ELF-1 (cell line): ENCODE results near the gene LANCL3.
"Not testable (repeated sequence)": the region's sequence is repeated elsewhere in the genome, so short reads cannot be mapped to it uniquely, and the experiment has no call there.

Experiments
- DNase-seq: peaks from one replicate; pipeline ENCODE4 v3.0.0-alpha.2; 2016; ENCODE audit warnings: low read depth, low spot score

Gene LANCL3

DNA sequence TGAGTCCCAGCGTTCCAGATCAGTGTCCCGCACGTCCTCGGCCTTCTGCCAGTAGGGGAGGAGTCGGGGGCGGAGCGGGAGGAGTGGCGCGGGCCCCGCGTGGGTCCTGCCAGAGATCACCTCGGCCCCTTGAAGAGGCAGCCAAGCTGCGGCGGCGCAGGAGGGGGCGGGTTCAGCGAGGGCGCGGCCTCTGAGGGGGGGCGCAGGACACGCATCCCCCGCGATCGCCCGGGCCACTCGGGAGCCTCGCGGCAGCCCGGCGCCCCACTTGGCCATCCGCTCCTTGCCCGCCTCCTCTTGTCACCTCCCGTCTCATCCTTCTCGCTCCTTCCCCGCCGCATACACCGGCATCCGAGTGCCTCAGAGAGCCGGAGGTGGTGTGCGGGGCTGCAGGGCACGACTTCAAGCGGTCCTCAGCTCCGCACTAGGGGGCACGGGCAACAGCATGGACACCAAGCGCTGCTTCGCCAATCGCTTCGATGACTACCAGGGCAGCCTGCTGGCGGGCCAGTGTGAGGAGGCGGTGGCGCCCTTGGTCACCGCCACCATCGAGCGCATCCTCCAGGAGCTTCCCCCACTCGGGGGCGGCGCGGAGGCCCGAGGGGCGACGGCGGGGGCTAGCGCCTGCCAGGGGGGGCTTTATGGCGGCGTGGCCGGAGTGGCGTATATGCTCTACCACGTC, at the start of gene LANCL3:
Gene LANCL3 (plus strand): TSS at position 236 of the 682 bp plus-strand sequence. CDS start 210 bp downstream, at position 446.
- peak; percentile 13 for DNase-seq

DNA sequence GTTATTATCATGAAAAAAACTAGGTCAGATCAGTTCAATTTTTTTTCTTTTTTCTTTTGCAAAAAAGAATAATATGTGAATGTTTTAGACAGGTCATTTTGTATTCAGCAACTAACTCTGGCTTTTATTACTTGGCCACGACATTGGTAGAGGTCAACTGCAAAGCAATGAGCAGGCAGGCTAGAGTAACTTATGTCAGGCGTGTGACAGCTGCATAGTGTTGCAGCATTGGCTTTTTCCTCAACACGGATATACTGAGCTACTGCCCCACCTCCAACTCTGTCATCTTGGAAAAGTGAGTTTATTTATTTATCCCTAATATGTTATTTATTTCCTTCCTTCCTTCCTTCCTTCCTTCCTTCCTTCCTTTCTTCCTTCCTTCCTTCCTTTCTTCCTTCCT, 47.8 kb upstream of the LANCL3 start:
- not testable (repeated sequence) for DNase-seq

DNA sequence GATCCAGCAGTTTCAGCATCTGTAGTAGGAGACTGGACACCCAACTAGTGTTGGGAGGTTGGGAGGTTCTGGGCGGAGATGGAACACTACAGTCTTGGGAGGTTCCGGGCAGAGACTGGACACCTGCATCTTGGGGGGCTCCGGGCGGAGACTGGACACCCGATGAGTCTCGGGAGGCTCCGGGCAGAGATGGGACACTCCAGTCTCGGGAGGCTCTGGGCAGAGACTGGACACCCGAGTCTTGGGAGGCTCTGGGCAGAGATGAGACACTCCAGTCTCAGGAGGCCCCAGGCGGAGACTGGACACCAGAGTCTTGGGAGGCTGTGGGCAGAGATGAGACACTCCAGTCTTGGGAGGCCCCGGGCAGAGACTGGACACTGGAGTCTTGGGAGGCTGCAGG, 29.5 kb upstream of the LANCL3 start:
- no peak for DNase-seq

DNA sequence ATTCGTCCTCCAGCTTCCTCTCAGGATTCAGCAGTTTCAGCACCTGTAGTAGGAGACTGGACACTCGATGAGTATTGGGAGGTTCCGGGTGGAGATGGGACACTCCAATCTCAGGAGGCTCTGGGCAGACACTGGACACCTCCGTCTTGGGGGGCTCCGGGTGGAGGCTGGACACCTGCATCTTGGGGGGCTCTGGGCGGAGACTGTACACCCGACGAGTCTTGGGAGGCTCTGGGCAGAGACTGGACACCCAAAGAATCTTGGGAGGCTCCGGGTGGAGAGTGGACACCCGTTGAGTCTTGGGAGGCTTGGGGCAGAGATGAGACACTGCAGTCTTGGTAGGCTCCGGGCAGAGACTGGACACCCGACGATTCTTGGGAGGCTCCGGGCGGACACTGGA, 28.7 kb upstream of the LANCL3 start:
- no peak for DNase-seq

DNA sequence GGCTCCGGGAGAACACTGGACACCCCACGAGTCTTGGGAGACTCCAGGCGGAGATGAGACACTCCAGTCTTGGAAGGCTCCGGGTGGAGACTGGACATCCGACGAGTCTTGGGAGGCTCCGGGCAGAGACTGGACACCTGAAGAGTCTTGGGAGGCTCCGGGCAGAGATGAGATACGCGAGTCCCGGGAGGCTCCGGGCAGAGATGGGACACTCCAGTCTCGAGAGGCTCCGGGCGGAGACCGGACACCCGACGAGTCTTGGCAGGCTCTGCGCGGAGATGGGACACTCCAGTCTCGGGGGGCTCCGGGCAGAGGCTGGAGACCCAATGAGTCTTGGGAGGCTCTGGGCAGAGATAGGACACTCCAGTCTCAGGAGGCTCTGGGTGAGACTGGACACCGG, 28.1 kb upstream of the LANCL3 start:
- DNase-seq, result no peak

DNA sequence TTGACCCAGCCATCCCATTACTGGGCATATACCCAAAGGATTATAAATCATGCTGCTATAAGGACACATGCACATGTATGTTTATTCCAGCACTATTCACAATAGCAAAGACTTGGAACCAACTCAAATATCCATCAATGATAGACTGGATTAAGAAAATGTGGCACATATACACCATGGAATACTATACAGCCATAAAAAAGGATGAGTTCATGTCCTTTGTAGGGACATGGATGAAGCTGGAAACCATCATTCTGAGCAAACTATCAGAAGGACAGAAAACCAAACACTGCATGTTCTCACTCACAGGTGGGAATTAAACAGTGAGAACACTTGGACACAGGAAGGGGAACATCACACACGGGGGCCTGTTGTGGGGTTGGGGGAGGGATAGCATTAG, 26.9 kb upstream of the LANCL3 start:
- DNase-seq, result not testable (repeated sequence)

DNA sequence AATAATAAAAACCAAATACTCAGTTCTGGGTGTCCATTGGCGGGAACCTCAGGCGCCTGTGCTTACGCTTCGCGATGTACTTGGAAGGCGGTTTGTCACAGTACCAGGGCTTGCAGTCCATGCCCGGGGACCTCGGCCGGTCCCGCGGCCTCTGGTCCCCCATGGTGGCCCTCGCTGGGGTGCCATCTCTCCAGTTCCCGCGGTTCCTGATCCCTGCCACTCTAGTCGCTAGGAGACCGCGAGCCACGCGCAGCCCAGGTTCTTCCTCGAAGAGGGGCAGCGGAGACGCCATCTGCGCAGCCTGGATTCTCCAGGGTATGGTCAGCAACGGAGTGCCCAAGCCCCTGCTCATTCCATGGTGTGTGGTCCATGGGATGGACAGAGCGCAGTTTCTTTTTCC, 26.4 kb upstream of the LANCL3 start:
- DNase-seq, result no peak

DNA sequence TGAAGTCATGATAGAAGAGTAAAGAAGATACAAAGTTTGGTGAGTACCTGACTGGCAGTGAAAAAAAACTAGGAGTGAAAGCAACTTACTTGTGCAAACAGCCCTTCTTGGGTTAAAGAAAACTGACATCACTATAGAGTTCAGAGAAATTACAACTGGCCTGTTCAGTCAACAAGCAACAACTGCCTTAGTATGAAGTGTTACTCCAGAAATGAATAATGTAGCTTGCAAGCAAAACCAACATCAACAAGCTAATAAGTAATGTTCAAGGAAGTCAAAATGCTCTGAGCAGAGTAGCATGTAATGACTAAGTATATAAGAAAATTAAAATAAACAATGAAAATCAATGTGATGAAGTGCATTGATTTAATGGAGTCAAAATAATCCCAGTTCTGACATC, 21.8 kb upstream of the LANCL3 start:
- not testable (repeated sequence) for DNase-seq

DNA sequence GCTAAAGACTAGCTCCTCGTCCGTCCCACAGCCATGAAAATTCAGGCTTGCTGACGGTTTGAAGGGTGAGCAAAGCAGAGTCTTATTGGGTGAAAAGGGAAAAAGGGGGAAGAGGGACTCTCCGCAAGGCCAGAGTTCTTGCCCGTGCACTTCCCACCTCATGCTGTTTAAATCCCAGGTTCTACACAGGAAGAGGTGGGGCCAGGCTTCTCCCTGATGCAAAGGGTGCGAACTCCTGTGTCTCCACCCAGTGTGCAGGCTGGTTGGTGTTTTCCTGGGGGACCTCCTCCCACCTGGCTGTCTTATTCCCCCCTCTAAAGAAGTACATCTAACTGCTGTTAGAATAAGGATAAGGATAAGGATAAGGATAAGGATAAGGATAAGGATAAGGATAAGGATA, 18.0 kb upstream of the LANCL3 start:
- peak; percentile 18 for DNase-seq

DNA sequence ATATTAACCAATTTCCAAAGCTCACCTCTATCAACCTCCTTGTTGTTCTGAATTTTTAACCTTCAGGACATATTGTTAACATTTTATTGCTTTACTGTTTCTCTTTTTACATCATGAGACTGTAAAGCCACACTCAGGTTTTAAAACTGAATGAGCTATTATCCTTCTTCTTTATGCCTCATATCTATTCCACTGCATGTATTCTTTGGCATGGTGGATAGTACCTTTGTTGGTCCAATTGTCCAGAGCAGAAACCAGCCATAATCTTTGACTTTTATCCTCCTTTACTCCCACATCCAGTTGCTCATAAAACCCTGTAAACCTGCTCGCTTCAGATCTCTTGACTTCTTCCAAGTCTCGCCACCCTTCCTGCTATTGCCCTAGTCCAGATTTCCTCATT, 6.2 kb upstream of the LANCL3 start:
- not testable (repeated sequence) for DNase-seq

DNA sequence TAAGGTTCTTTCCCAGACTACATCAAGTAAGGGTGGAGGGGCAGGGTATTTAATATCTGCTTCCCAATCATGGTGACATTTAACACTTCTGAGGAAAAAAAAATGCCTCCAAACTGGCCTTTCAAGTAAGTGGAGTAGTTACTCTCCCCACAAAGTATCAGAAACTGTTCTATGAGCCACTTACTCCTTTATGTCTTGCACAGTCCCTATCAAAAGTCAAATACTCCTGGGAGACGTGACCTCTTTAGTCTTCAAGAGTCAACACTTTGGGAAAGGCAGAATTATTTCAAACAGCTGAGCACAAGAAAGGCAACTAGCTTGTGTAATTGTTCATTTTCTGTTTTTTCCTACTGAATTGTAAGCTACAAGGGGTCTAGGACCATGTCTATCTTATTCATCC, 1.1 kb upstream of the LANCL3 start:
- not testable (repeated sequence) for DNase-seq

DNA sequence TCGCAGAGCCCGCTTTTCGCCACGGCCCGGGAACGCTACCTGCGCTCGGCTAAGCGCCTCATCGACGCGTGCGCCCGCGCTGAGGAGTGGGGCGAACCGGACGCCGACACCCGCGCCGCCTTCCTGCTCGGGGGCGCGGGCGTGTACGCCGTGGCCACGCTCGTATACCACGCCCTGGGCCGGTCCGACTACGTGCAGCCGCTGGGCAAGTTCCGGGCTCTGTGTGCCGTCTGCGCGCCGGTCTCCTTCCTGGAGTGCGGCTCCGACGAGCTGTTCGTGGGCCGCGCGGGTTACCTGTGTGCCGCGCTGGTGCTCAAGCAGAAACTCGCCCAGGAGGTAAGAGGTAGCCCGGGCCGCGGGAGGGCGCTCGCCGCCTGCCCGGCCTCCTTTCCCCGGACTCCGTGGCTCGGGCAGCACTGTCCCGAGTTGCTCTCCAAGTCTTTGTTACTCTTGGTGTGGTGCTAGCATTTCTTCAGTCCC, 687 bp downstream of the LANCL3 start:
- peak; percentile 80 for DNase-seq

DNA sequence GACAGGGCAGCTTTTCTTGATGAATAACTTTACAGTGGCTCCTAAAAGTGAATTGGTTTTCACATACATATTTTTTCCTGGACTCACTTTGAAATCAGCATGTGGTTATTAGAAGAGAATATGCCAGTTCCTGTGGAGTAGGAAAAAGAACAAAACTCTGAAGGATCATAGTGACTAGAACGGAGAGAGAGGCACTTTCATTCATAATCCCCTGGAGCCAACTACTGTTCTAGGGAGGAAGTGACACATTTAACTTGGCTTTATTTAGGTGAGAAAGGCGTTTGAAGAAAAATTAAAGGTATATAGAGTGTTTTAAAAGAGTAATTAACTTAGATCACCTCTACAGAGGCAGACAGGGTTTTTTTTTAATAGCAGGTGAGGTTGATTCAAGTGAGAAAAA, 1.7 kb downstream of the LANCL3 start:
- not testable (repeated sequence) for DNase-seq

DNA sequence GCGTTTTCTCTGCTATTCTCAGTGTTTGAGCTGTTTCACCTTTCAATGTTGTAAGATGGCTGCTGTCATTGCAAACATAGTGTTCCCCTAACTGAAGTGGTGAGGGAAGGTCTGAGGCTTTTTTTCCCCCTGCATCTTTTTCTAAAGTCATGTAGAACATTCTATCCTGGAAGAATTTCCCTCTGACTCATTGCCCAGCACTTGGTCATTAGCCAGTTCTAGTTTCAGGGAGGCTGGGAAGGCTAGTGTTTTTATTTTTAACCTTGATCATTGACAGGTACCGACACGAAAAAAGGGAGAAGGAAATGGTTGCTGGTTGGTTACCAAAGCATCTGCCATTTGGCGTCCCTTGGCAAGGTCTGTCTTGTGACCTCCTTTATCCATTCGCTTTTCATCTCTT, 6.6 kb downstream of the LANCL3 start:
- DNase-seq, result no peak

DNA sequence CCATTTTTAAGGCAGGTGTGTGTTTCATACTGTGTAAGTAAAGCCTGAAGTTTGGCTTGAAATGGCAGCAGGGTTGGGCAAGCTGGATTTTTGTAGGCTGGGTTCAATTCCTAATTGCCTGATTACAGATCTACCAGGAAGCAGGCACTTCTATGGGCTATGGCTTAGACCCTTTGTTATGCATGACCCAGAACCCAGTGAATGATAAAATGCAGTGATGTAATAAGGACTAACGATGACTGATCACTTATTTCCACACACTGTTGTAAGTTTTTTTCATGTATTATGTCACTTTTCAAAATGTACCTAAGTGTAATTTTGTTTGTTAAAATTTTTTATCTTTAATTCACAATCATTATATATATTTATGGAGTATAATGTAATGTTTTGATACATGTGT, 8.6 kb downstream of the LANCL3 start:
- DNase-seq, result no peak

DNA sequence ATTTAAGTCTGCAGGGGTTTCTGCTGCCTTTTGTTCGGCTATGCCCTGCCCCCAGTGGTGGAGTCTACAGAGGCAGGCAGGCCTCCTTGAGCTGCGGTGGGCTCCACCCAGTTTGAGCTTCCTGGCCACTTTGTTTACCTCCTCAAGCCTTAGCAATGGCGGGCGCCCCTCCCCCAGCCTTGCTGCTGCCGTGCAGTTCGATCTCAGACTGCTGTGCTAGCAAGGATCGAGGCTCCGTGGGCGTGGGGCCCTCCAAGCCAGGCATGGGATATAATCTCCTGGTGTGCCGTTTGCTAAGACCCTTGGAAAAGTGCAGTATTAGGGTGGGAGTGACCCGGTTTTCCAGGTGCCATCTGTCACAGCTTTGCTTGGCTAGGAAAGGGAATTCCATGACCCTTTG, 15.9 kb downstream of the LANCL3 start:
- not testable (repeated sequence) for DNase-seq

DNA sequence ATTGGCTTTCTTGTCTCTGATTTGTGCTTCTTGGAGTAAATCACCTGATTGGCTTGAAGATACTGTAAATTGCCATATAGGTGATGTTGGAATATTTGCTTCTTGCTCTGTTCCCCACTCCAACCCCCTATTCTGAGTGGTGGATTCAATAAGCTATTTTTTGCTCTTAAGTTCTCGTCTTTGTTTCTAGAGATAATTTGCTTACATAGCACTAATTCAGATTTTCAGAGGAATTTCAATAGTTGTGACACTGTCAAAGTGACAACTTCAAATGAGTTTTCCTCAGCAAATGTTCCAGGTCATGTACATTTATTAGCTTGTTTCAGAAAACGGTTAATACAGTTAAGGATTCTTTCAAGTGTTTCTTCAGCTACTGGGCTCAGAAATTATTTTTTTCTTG, 18.6 kb downstream of the LANCL3 start:
- no peak for DNase-seq

DNA sequence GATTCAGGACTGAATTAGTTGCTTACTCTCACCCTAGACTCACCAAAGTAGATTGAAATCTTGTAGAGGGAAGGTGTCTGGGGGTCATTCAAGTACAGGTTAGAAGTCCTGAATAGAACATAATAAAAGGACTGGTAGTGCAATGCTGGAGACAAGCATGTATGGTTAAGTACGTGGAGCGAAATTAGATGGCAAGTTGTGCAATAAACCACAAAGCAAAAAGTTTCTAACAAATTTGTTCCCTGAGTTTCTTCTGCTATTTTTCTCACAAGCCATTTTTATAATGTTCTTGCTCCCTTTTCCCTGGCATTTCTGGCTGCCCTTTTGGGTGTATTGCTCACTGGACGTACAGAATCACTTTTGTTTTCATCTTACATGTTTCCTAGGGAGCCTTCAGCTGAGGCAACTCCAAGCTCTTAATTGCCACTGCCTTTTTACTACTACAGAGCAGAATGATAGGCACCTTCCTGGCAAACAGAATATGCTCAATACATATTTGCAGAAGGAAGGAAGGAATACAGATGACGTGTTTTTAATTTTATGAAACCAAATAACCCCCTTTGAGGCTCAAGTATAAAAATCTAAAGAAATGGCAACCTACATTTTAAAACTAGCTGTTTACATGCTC, 23.4 kb downstream of the LANCL3 start:
- no peak for DNase-seq

DNA sequence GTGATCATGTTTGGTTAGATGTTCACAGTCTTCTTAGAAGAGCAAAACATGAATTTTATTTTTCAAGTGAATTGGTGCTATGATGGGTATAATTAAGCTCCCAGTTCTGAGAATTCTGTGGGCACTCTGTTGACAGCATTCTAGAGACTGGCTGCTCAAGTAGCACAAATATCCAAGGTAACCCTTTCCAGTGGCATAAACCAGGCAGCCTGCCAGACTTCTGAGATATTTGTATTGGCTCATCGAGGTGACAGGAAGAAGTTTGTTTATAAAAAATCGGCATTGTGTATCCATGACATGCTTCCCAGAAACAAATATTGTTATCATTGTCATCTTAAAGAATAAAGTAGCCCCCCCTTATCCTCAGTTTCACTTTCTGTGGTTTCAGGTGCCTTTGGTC, 28.3 kb downstream of the LANCL3 start:
- no peak for DNase-seq

DNA sequence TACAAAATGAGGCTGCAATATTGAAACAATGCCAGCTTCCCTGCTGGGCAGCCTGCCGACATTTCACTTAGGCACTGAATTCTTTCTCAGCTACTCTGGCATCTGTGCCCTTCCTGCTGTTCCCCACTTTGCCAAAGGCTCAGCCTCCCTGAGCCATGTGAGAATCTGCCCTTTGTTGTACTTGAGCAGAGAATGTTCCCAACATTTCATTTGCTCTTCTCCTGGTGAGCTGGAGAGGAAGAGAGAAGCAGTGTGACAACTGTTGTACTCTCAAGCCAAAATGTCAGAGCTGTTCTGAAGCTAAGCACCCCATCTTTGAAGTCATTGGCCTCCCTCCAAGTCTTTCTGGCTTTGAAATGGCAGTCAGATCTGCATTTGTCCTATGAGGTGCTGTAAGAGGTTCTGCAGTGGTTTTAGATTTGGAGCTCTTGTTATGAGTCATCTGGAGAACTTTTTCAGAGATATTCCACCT, 32.5 kb downstream of the LANCL3 start:
- DNase-seq, result no peak

DNA sequence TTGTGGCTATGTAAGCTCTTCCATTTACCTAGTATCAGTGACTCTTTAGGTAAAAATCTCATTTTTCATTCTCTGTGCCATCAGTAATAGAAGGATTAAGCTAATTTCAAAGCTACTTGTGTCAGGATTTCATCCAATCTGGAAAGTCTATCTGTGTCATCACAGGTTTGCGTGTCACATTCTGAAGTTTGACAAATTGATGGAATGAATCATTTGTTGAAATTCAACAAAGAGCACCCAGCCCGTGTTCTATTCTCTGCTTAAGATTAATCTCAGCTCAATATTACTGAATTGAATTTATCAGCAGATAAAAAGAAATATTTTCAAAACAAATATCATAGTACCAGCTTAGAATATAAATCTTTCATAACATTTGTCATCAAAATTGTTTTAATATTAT, 35.8 kb downstream of the LANCL3 start:
- no peak for DNase-seq

DNA sequence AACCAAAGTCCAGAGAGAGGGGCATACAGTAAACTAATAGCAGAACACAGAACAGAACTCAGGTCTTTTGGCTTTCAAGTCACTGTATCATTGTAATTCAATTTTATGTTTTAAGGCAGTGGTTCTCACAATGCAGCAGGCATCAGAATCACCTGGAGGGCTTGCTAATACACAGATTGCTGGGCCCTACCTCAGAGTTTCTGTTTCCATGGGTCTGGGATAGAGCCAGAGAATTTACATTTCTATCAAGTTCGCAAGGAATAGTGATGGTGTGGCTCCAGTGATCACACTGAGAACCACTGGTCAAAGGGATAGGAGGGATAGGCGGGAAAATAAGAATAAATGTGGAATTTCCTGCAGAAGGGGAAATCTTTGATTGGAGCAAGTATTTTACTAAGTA, 36.7 kb downstream of the LANCL3 start:
- peak; percentile 15 for DNase-seq

DNA sequence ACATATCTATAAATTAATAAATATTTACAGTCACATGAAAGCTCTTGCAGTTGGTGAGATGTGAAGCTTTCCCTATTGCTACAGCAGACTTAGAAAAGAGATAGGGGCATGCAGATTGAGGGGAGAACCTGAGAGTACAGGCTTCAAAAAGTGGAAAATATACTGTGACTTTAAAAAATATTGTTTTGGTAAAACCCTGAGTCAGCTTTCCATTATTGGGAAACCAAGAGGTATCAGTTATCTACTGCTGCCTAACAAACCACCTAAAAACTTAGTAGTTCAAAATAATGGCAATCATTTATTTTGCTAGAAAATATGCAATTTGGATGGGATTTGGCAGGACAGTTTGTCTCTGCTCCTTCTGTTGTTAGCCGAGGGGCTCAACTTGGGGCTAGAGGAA, 38.3 kb downstream of the LANCL3 start:
- no peak for DNase-seq
